GM12801 (cell line): ENCODE results near the gene NRIP2.

ENCODE experiments used
- TF ChIP-seq, protein P1 (sequence below): IDR thresholded peaks from one replicate; pipeline ENCODE4 v1.5.1; 2011; ENCODE audit warnings: control low read depth; ENCODE audit not compliant: insufficient read length; ENCODE audit errors: extremely low read depth

Gene NRIP2

DNA sequence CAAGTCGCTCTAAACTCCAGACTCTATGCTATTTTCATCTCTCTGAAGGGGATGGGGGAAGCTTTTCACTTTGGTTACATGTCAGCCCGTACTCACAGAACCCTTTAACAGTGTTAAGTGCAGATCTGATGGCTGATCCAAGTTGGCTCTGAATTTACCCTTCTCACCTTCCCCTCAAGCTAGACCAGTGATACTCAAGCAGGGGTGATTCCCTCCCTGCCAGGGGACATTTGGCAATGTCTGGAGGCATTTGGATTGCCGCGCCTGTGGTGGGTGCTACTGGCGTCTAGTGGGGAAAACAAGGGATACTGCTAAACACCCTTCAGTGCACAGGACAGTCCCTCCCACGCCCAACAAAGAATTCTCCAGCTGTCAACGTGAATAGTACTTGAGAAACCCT lies 28.0 kb upstream of the NRIP2 start:
- TF ChIP-seq, protein P1, sequence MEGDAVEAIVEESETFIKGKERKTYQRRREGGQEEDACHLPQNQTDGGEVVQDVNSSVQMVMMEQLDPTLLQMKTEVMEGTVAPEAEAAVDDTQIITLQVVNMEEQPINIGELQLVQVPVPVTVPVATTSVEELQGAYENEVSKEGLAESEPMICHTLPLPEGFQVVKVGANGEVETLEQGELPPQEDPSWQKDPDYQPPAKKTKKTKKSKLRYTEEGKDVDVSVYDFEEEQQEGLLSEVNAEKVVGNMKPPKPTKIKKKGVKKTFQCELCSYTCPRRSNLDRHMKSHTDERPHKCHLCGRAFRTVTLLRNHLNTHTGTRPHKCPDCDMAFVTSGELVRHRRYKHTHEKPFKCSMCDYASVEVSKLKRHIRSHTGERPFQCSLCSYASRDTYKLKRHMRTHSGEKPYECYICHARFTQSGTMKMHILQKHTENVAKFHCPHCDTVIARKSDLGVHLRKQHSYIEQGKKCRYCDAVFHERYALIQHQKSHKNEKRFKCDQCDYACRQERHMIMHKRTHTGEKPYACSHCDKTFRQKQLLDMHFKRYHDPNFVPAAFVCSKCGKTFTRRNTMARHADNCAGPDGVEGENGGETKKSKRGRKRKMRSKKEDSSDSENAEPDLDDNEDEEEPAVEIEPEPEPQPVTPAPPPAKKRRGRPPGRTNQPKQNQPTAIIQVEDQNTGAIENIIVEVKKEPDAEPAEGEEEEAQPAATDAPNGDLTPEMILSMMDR, result no peak

DNA sequence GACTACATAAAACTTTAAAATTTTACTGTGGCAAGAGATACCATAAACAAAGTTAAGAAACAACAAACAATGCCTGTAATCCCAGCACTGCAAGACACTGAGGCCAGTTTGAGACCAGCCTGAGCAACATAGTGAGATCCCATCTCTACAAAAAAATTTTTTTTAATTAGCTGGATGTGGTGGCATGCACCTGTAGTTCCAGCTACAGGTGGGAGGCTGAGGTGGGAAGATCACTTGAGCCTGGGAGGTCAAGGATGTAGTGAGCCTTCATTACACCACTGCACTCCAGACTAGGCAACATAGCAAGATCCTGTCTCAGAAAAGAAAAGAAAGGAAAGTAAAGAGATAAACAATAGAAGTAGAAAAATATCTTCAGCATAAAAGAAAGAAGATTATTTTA lies 25.3 kb upstream of the NRIP2 start:
- TF ChIP-seq, protein P1, result no peak

DNA sequence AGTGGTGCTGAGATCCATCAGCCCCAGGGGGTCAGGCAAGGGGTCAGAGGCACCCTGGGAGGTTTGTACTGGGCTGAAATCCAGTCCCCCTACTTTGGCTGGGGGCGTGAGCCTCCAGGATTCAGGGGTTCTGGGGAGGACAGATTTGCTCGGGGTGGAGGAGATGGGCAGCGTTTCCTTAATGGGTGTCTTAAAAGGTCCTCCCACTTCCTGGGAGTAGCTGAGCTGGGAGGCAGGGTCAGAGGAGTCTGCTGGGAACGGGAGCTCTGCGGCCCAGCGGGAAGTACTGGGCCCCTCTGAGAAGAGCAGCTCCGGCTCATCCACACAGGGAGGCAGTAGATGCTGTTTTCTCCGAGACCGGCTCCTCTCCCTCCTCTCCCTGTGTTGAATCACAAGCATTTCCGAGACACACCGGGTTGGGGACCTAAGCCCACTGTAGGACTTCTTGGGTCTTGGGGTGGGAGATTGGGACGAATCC lies 24.1 kb upstream of the NRIP2 start:
- TF ChIP-seq, protein P1, result no peak

DNA sequence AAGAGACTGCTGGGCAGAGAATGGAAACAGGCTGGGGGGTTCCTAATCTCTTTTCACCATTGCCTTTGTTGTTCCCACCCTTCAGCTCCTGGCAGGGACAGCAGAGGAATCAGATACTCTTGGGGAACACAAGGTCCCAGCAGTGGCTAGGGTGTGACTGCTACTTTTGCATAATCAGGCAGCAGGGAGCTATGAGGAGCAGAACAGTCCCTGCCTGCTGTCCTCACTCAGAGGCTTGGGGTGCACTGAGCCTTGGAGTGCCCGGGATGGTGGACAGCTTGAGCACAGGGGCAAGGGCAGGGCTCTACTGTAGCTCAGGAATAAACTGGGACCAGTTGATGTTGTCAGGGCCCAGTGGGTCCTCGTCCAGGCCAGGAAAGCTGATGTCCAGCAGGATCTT lies 23.5 kb upstream of the NRIP2 start:
- TF ChIP-seq, protein P1, result no peak

DNA sequence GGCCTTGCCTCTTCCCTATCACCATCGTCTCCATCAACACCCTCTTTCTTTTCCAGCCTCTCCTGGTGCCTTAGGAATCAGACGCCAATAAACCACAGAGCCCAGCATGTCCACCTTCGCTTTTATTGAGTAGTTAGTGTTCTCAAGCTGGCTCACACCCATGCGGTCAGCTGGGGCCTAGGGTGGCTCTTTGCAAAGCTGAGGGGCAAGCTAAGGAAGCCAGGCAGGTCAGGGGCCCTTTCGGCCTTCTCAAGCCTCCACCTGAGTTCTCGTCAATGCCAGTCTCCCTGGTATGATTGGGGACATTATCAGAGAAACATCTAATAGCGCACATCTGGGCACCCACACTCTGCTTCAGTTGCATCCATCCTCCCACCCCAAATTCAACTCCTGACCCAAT lies 22.7 kb upstream of the NRIP2 start:
- TF ChIP-seq, protein P1, result no peak

DNA sequence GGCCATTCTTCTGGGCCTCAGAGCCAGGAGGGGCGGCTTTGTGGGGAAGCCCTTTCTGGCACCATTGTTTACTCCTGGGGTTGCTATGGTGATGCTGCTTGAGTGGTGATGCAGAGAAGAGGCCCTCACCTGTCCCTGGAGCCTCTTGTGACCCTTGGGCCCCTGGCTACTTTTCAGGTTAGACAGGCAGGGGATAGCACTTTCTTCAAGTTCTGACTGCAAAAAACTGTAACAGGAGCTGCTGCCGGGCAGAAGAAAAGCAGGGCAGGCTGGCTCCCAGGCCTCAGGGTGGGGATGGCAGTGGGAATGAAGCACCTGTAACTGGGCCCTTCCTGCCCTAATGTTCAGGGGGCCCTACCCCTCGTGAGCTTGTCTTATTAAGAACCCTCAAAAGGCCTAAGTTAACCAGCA lies 22.2 kb upstream of the NRIP2 start, which contains the start of gene TEX52:
Gene TEX52, minus strand, starts transcription at position 19 of the 411 bp plus-strand sequence. Its CDS starts 13 bp downstream, at position 6.
- TF ChIP-seq, protein P1, result no peak

DNA sequence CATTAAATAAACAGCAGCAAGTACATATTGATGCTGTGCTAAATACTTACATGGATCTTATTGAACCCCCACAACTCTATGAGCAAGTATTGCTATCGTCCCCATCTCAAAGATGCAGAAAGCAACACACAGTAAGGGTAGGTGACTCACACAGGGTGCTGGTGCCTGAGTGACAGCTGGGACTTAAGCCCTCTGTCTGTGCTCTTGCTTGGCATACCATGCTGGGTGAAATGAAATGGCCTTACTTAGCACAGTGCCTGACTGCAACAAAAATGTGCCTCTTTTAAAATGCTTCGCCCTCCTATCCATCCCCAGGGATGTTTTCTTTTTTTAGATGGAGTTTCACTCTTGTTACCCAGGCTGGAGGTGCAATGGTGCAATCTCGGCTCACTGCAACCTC lies 21.2 kb upstream of the NRIP2 start:
- TF ChIP-seq, protein P1, result no peak
